Activated CD4-positive, alpha-beta T cell treated with anti-CD3 and anti-CD28 coated beads, Interleukin-2, amount 50 U/mL, for 1 hour (primary cell): ENCODE data around the gene KIAA0586.
"Not testable (repeated sequence)": the region's sequence is repeated elsewhere in the genome, so short reads cannot be mapped to it uniquely, and the experiment has no call there.

ENCODE experiments used
- DNase-seq: peaks from one replicate; pipeline ENCODE4 v3.0.0-alpha.2; 2020

The KIAA0586 gene

GRCh38 chr14:58427281-58428117 is at the start of gene KIAA0586, which contains the start of gene TIMM9:
TSS of gene KIAA0586 (plus strand) at chr14:58427719. CDS start at chr14:58428265, 546 bp downstream.
TSS of gene TIMM9 (minus strand) at chr14:58427531. CDS start at chr14:58411945, 15,586 bp downstream.
- DNase-seq, result peak; percentile 95

- DNase-seq, result no peak
Observed at GRCh38 chr14:58390830-58391229, 36.7 kb upstream of the KIAA0586 start.

- DNase-seq, result no peak
Observed at GRCh38 chr14:58395562-58395811, 32.0 kb upstream of the KIAA0586 start.

DNA sequence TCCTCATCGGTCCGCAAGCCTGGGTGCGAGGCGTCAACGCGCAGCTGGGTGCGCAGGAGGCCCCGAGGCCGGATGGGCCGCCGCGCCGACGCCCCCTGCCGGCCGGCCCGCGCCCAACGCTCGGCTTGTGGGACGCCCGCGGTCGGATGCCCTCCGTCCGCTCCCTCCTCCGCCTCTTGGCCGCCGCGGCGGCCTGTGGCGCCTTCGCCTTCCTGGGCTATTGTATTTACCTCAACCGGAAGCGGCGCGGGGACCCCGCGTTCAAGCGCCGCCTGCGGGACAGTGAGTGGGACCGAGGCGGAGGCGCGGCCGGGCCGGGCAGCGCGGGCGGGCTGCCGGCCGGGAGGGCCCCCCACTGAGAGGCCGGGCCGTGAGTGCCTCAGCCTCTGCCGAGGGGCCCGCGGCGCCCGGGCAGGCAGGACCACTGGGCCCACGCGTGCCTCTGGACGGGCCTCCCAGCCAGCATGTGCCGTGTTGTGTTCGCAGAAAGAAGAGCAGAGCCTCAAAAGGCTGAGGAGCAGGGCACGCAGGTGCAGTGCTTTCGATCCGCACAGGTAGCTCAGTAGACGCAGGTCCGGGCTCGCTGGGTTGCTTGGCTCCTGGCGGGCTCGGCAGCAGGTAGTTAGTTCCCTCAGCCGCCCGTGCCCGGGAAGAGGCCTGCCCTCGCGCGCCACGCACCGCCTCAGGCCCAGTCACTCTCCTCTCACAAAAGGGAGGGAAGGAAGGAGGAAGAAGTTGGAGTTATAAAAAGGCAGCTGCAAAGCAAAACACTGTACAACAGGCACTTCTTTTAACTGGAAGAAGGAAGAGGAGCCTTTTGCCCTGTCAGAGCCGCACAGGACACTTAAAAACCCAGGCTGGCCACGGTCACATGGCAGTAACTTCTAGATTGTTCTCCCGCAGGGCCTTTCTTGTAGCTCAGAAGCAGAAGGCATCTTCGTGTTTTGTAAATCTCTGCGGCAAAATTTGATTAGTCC is 31.4 kb upstream of the KIAA0586 start, which contains the start of gene TOMM20L:
TSS of gene TOMM20L (plus strand) at position 119 of the 977 bp plus-strand sequence. CDS start at position 147, 28 bp downstream.
- DNase-seq, result peak; percentile 68

GRCh38 chr14:58397156-58397555 is 30.4 kb upstream of the KIAA0586 start:
- no peak for DNase-seq

GRCh38 chr14:58398495-58398894 is 29.0 kb upstream of the KIAA0586 start:
- no peak for DNase-seq

GRCh38 chr14:58398895-58399294 is 28.6 kb upstream of the KIAA0586 start:
- no peak for DNase-seq

GRCh38 chr14:58401587-58401986 is 25.9 kb upstream of the KIAA0586 start:
- no peak for DNase-seq

DNA sequence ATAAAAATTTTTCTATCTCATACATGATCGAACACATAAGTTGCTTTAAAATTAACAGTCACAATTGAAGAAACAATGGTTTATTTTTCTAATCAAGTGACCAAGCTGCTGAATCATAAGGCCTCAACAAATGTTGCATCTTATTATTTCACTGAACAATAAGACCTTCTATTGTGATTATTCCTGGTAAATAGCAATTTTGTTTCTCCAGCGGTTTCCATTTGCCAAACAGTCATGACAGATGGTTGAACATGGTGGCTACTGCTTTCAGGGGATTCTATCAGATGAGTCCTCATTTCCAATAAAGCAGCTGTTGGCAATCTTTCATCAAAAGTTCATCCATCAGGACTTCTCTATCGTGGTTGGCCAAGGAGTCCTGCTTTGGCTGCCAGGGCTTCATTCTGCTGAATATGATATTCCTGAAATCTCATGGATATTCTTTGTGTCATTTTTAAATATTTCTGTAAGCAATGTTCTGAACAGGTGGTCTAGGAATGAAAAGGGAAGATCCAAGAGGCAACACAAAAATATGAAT is 18.8 kb upstream of the KIAA0586 start:
- DNase-seq, result no peak

- no peak for DNase-seq
Observed at GRCh38 chr14:58414845-58415244, 12.7 kb upstream of the KIAA0586 start.

GRCh38 chr14:58415636-58416547 is 11.6 kb upstream of the KIAA0586 start:
- DNase-seq, result no peak

DNA sequence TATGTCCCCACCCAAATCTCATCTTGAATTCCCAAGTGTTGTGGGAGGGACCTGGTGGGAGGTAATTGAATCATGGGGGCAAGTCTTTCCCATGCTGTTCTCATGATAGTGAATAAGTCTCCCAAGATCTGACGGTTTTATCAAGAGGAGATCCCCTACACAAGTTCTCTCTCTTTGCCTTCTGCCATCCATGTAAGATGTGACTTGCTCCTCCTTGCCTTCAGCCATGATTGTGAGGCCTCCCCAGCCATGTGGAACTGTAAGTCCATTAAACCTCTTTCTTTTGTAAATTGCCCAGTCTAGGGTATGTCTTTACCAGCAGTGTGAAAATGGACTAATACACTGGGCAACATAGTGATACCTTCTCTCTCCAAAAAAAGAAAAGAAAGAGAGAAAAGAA is 10.6 kb upstream of the KIAA0586 start:
- not testable (repeated sequence) for DNase-seq

GRCh38 chr14:58426670-58427280 is 744 bp upstream of the KIAA0586 start:
- peak; percentile 40 for DNase-seq

DNA sequence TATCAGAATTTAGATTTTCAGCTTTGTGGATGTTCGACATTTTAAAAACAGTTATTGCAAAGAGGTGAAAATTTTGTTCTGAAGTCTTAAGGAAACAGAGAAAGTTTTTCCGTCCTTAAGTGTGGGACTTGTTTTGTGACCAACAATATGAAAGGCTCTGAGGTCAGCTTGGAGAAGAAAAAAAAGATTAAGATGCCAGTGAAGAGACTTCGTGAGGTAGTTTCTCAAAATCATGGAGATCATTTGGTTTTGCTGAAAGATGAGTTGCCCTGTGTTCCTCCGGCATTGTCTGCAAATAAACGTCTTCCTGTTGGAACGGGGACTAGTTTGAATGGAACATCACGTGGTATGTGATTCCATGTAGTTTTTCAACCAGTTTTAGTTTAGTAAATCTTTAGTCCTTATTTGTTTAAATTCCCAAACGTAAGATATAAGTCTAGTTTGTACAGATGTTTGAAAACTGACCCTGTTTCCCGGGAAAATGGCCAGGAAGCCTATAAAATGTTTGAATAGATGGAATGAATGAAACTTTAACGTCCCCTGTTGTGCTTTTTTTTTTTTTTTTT is 682 bp downstream of the KIAA0586 start:
- no peak for DNase-seq

DNA sequence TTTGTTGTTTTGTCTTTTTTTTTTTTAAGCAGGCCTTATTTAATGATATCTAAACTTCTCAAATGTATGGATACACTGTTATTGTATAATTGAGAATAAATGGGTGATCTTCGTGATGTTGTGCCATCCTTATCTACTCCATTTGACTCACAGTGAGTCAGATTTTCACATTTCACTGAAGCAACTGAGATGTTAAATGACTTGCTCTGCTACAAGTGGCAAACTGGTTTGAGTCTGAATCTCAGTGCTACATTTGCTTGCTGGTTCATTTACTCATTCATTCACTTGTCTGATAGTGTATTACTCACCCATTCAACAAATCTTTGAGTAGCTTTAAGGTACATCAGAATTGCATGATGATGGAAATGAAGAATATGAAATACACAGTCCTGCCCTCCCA is 2.6 kb downstream of the KIAA0586 start:
- DNase-seq, result no peak

- DNase-seq, result no peak
Observed at GRCh38 chr14:58439476-58439875, 12.0 kb downstream of the KIAA0586 start.

DNA sequence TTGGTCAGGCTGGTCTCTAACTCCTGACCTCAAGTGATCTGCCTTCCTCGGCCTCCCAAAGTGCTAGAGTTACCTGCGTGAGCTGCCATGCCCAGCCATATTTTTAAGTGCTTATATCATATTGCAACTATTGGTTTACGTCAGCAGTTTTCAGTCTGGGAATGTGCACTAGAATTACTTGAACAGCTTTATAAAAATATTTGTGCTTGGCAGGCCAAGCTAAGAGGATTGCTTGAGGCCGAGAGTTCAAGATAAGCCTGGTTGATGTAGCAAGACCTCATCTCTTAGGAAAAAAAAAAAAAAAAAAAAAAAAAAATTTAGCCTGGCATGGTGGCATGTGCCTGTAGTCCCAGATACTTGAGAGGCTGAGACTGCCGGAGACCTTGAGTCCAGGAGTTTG is 17.1 kb downstream of the KIAA0586 start:
- DNase-seq, result no peak

GRCh38 chr14:58455593-58456265 is 28.2 kb downstream of the KIAA0586 start:
- no peak for DNase-seq

- DNase-seq, result no peak
Observed at GRCh38 chr14:58460772-58461171, 33.3 kb downstream of the KIAA0586 start.

GRCh38 chr14:58463147-58463546 is 35.6 kb downstream of the KIAA0586 start:
- no peak for DNase-seq

- no peak for DNase-seq
Observed at GRCh38 chr14:58464652-58465051, 37.1 kb downstream of the KIAA0586 start.
